ENCODE measurements around the gene ZNF354B.
A peak's percentile ranks its signal among the peaks of the same experiment; 100 is the strongest.

ZNF354B gene

GRCh38 chr5:178859625-178860521 is at the start of gene ZNF354B:
ZNF354B (plus strand) TSS chr5:178859953; CDS start chr5:178861048, 1,095 bp downstream.
- DNase-seq (ENCODE audit: extremely low read depth, low read depth) = peak; percentile 77
- peak within 1 kb of the TSS; percentile 55 for H3K4me3 ChIP-seq (replicated peaks; ENCODE audit: low read depth, low read length)
- no peak for TF ChIP-seq CTCF (IDR thresholded peaks at IDR 0.05; ENCODE audit: low read depth, low read length, missing control alignments)

- H3K4me3 ChIP-seq (replicated peaks; ENCODE audit: low read depth, low read length) = no peak overlapping the region
- no peak for TF ChIP-seq CTCF (IDR thresholded peaks at IDR 0.05; ENCODE audit: low read depth, low read length, missing control alignments)
- no peak for DNase-seq (ENCODE audit: extremely low read depth, low read depth)
Measured at GRCh38 chr5:178817506-178817905, 42.2 kb upstream of the ZNF354B start.

GRCh38 chr5:178818094-178818493 is 41.7 kb upstream of the ZNF354B start:
- DNase-seq (ENCODE audit: extremely low read depth, low read depth) = no peak
- H3K4me3 ChIP-seq (replicated peaks; ENCODE audit: low read depth, low read length) = no peak overlapping the region
- no peak for TF ChIP-seq CTCF (IDR thresholded peaks at IDR 0.05; ENCODE audit: low read depth, low read length, missing control alignments)

- no peak for DNase-seq (ENCODE audit: extremely low read depth, low read depth)
- TF ChIP-seq CTCF (IDR thresholded peaks at IDR 0.05; ENCODE audit: low read depth, low read length, missing control alignments) = no peak
- H3K4me3 ChIP-seq (replicated peaks; ENCODE audit: low read depth, low read length) = no peak overlapping the region
Measured at GRCh38 chr5:178820001-178820400, 39.8 kb upstream of the ZNF354B start.

GRCh38 chr5:178825444-178825843 is 34.3 kb upstream of the ZNF354B start:
- TF ChIP-seq CTCF (IDR thresholded peaks at IDR 0.05; ENCODE audit: low read depth, low read length, missing control alignments) = no peak
- H3K4me3 ChIP-seq (replicated peaks; ENCODE audit: low read depth, low read length) = no peak overlapping the region
- no peak for DNase-seq (ENCODE audit: extremely low read depth, low read depth)

GRCh38 chr5:178826216-178826615 is 33.5 kb upstream of the ZNF354B start:
- TF ChIP-seq CTCF (IDR thresholded peaks at IDR 0.05; ENCODE audit: low read depth, low read length, missing control alignments) = no peak
- DNase-seq (ENCODE audit: extremely low read depth, low read depth) = no peak
- H3K4me3 ChIP-seq (replicated peaks; ENCODE audit: low read depth, low read length) = no peak overlapping the region

All from HFF-Myc (cell line).